GM21447 (cell line): ENCODE measurements around the gene DENND2A.

ENCODE experiments used
- ATAC-seq: cut with Tn5 transposase; IDR thresholded peaks from one replicate; pipeline ENCODE4 v1.9.1; 2021; ENCODE audit not compliant: unreplicated experiment

DENND2A gene

DNA sequence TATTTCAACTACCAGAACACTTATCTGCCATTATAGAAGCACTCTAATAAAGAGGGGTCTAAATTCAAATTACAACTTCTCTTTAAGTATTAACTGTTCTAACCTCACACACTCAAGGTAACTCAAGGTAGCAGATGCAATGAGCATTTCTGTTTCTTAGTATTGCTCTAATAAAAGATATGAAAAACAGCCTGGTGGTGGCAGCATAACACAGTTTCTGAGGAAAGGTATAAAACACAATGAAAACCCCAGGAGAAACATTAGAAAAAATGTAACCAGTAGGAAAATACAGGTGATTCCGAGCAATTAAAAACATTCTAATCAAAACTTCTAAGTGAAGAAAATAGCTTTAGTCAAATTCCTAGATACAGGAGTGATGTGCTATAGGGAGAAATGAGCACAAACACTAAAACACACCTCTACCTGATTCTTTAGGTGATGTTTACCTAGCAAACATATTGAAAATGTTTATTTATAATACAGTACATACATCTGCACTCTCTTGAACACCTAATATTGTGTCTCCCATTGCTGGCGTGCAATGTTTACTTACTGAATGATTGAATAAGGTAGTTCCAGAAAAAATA, 164.8 kb downstream of the DENND2A start:
- ATAC-seq = no peak
